Measurements from ENCODE around the gene PLVAP. TPM values are rescaled to one million over a fixed set of nuclear protein-coding genes. Genes with fewer than 3 reads are reported as not detected.

Gene PLVAP
- total and polyA plus RNA-seq, 9 of the 15 experiments (the other 6 are each of a cell fraction or from before 2014, with no cell fraction given) = 0.09 to 0.84 (median 0.51) TPM; not detected in 4

GRCh38 chr19:17351815-17352435 is 25.2 kb downstream of the PLVAP start (continued):
- no peak for TF ChIP-seq ZBTB9 (CRISPR knock-in tag; IDR thresholded peaks at IDR 0.05)

- Histone ChIP-seq H3K36me3 (ENCODE audit: control insufficient read depth, insufficient read depth, low read length) (no peaks in the 10 kb centered on the region), H3K9ac (ENCODE audit: insufficient read depth in 1 of 2, low read depth in 2 of 2, low read length in 2 of 2) (peak overlapping the region in 1 of 2 experiments; percentile 19; a peak in 1 of 4 replicates), H3K9me1 (ENCODE audit: control insufficient read depth, insufficient read depth, low read length) (no peaks in the 10 kb centered on the region), H3K9me3 (replicated peaks; ENCODE audit: control insufficient read depth, insufficient read depth, low read depth, low read length) (no peaks in the 10 kb centered on the region), H3K4me3 (no peak overlapping the region), H2AFZ (ENCODE audit: low read depth, low read length) (no peak overlapping the region), H3K79me2 (ENCODE audit: control insufficient read depth, insufficient read depth, low read length) (no peaks in the 10 kb centered on the region), H4K20me1 (replicated peaks; ENCODE audit: control insufficient read depth, insufficient read depth, low read length) (0 out of 2 replicates have a peak, but pooled peaks cover 3% of the 10 kb centered on the region), H3K4me2 (ENCODE audit: insufficient read depth, low read length) (no peak overlapping the region), H3K27me3 (ENCODE audit: control insufficient read depth in 2 of 2, insufficient read depth in 2 of 2, low read length in 2 of 2) (peaks cover 11 to 40% of the 10 kb centered on the region in 2 experiments; a peak in 4 of 5 replicates), H3K27ac (ENCODE audit: extremely low read depth, low read depth, low read length) (no peak overlapping the region), H3K4me1 (replicated peaks in 1 of 2; ENCODE audit: control insufficient read depth in 2 of 2, insufficient read depth in 2 of 2, low read length in 2 of 2) (peaks cover 0 to 15% of the 10 kb centered on the region in 2 experiments; a peak in 1 of 5 replicates)
- FAIRE-seq = no peak
- peak in 1 of 4 experiments; percentile 16 for DNase-seq (ENCODE audit: extremely low read depth in 1 of 4, low spot score in 3 of 4)
- BruUV-seq (replicated peaks) = no TSS peak
- in situ Hi-C loops (cut with MboI) (loop anchor here (5.0 kb wide), 1 partner anchor 39 kb away; no protein-coding TSS in a partner anchor), intact Hi-C loops (cut with micrococcal nuclease) (no loop called here)
- ATAC-seq = no peak
- WGBS (ENCODE audit: insufficient coverage, low coverage, missing lambda C conversion rate) = 6% methylated on average over 12 of the region's 12 CpGs
- POLR2A ChIA-PET = interaction anchor here (0.6 kb wide), 1 partner anchor 394 kb away, joined by 3 read pairs; no protein-coding TSS in a partner anchor
- CTCF ChIA-PET (ENCODE audit: low intra/inter-chr PET ratio) = no interaction called here
- no peak for TF ChIP-seq SP1 (CRISPR knock-in tag; IDR thresholded peaks at IDR 0.05)
- no peak for TF ChIP-seq FOSL1 (tag; conservative IDR thresholded peaks at IDR 0.05)
- TF ChIP-seq KHSRP (IDR thresholded peaks at IDR 0.05) = no peak
- TF ChIP-seq PREB (CRISPR knock-in tag; IDR thresholded peaks at IDR 0.05) = no peak
- no peak for TF ChIP-seq NBN (IDR thresholded peaks at IDR 0.05; ENCODE audit: low read depth)
- TF ChIP-seq ATF7 (IDR thresholded peaks at IDR 0.05) = peak; percentile 60; the same call in 1 of the 2 replicates
- no peak for TF ChIP-seq ARID4B (CRISPR knock-in tag; IDR thresholded peaks at IDR 0.05)
- TF ChIP-seq GABPA (tag; conservative IDR thresholded peaks at IDR 0.05; ENCODE audit: low read depth) = peak; percentile 26; the same call in 1 of the 2 replicates
- TF ChIP-seq ZNF384 (IDR thresholded peaks at IDR 0.05; ENCODE audit: low read depth, low read length) = no peak
Observed at GRCh38 chr19:17348700-17349099, 28.4 kb downstream of the PLVAP start.

All from K562 (cell line).